Astrocyte (in vitro differentiated cells and primary cell): ENCODE measurements around the gene C1QL1.

ENCODE experiments used
- EZH2 ChIP-seq: IDR thresholded peaks from 2 replicates; pipeline ENCODE4 v1.6.1; 2012; ENCODE audit warnings: mild to moderate bottlenecking, low read length, inconsistent platforms; ENCODE audit not compliant: insufficient read depth
- TF ChIP-seq, protein P1 (sequence below): IDR thresholded peaks from 2 replicates; pipeline ENCODE4 v1.5.1; 2011; ENCODE audit warnings: low read depth, mild to moderate bottlenecking, inconsistent platforms, low read length, moderate library complexity; ENCODE audit not compliant: insufficient read depth

- TF ChIP-seq, protein P1, sequence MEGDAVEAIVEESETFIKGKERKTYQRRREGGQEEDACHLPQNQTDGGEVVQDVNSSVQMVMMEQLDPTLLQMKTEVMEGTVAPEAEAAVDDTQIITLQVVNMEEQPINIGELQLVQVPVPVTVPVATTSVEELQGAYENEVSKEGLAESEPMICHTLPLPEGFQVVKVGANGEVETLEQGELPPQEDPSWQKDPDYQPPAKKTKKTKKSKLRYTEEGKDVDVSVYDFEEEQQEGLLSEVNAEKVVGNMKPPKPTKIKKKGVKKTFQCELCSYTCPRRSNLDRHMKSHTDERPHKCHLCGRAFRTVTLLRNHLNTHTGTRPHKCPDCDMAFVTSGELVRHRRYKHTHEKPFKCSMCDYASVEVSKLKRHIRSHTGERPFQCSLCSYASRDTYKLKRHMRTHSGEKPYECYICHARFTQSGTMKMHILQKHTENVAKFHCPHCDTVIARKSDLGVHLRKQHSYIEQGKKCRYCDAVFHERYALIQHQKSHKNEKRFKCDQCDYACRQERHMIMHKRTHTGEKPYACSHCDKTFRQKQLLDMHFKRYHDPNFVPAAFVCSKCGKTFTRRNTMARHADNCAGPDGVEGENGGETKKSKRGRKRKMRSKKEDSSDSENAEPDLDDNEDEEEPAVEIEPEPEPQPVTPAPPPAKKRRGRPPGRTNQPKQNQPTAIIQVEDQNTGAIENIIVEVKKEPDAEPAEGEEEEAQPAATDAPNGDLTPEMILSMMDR, result no peak
- no peak for TF ChIP-seq EZH2
Observed at GRCh38 chr17:44948315-44948795, 19.7 kb downstream of the C1QL1 start.
